Vagina (tissue), 2 donors: ENCODE results near the gene CYP19A1.

Experiments
- CTCF ChIP-seq, 3 experiments: fragments of 450-650 bp in 2 of 3; fragments of 200-600 bp in 1 of 3; sonication (generic) in 1 of 3; IDR thresholded peaks; one replicate each; pipeline ENCODE4 v1.5.1; 2017 to 2019; ENCODE audit warnings: antibody characterized with exemption in 3 of 3, mild to moderate bottlenecking in 2 of 3, moderate library complexity in 2 of 3
- POLR2A ChIP-seq, 2 donors: fragments of 450-650 bp; IDR thresholded peaks; one replicate each; pipeline ENCODE4 v1.6.1; 2017; ENCODE audit warnings: antibody characterized with exemption in 2 of 2, mild to moderate bottlenecking in 2 of 2, moderate library complexity in 2 of 2
- POLR2AphosphoS5 ChIP-seq, 2 donors: sonication (generic); formaldehyde crosslinking; IDR thresholded peaks; one replicate each; pipeline ENCODE4 v1.9.0; 2017; ENCODE audit warnings: antibody characterized with exemption in 2 of 2, mild to moderate bottlenecking in 2 of 2, low read depth in 1 of 2; ENCODE audit not compliant: insufficient read depth in 1 of 2

GRCh38 chr15:51237816-51238215 is 100.6 kb downstream of the CYP19A1 start:
- no peak for TF ChIP-seq CTCF (IDR thresholded peaks at IDR 0.05)
- TF ChIP-seq POLR2A (IDR thresholded peaks at IDR 0.05) = no peak
- no peak for TF ChIP-seq POLR2AphosphoS5 (IDR thresholded peaks at IDR 0.05; ENCODE audit: insufficient read depth in 1 of 2, low read depth in 1 of 2)
